ENCODE measurements around the gene PTBP1. TPM values are rescaled to one million over a fixed set of nuclear protein-coding genes. Genes with fewer than 3 reads are reported as not detected.
"Not testable (repeated sequence)": the region's sequence is repeated elsewhere in the genome, so short reads cannot be mapped to it uniquely, and the experiment has no call there.

PTBP1 gene
- total RNA-seq, 1 donor from 2014 or later, result 496 TPM

- Mint-ChIP-seq H3K27ac (peak overlapping the region; percentile 59), H3K4me1 (ENCODE audit: unreplicated experiment) (no peaks in the 10 kb centered on the region)
- DNase-seq (ENCODE audit: extremely low spot score, unreplicated experiment), result no peak
Measured at GRCh38 chr19:815079-815774, 18.0 kb downstream of the PTBP1 start.

GRCh38 chr19:815775-816499 lies 18.7 kb downstream of the PTBP1 start:
- H3K27ac Mint-ChIP-seq, result peak overlapping the region; percentile 78
- H3K36me3 Mint-ChIP-seq, result peaks cover 11% of the 10 kb centered on the region
- TF ChIP-seq, protein P1, sequence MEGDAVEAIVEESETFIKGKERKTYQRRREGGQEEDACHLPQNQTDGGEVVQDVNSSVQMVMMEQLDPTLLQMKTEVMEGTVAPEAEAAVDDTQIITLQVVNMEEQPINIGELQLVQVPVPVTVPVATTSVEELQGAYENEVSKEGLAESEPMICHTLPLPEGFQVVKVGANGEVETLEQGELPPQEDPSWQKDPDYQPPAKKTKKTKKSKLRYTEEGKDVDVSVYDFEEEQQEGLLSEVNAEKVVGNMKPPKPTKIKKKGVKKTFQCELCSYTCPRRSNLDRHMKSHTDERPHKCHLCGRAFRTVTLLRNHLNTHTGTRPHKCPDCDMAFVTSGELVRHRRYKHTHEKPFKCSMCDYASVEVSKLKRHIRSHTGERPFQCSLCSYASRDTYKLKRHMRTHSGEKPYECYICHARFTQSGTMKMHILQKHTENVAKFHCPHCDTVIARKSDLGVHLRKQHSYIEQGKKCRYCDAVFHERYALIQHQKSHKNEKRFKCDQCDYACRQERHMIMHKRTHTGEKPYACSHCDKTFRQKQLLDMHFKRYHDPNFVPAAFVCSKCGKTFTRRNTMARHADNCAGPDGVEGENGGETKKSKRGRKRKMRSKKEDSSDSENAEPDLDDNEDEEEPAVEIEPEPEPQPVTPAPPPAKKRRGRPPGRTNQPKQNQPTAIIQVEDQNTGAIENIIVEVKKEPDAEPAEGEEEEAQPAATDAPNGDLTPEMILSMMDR (conservative IDR thresholded peaks at IDR 0.05), result no peak
- DNase-seq (ENCODE audit: extremely low spot score, unreplicated experiment), result no peak
- H3K4me1 Mint-ChIP-seq (ENCODE audit: unreplicated experiment), result no peaks in the 10 kb centered on the region
- H3K4me3 Mint-ChIP-seq, result peak overlapping the region; percentile 61
- H3K9me3 Mint-ChIP-seq, result no peaks in the 10 kb centered on the region
- no peaks in the 10 kb centered on the region for H3K27me3 Mint-ChIP-seq

More at GRCh38 chr19:815079-815774, 18.0 kb downstream of the PTBP1 start:
- TF ChIP-seq, protein P1 (conservative IDR thresholded peaks at IDR 0.05), result no peak
- no peaks in the 10 kb centered on the region for H3K9me3 Mint-ChIP-seq
- H3K36me3 Mint-ChIP-seq, result peaks cover 11% of the 10 kb centered on the region
- peak overlapping the region; percentile 28 for H3K4me3 Mint-ChIP-seq
- H3K27me3 Mint-ChIP-seq, result no peaks in the 10 kb centered on the region

DNA sequence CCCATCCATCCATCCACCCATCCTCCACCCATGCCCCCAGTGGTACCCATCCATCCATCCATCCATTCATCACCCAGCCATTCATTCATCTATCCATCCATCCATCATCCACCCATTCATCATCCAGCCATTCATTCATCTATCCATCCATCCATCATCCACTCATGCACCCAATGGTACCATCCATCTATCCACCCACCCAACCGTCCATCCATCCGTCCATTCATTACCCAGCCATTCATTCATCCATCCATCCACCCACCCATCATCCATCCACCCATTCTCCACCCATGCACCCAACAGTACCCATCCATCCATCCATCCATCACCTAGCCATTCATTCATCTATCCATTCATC lies 19.2 kb downstream of the PTBP1 start:
- Mint-ChIP-seq H3K9me3 (no peaks in the 10 kb centered on the region), H3K27me3 (no peaks in the 10 kb centered on the region), H3K27ac (peak overlapping the region; percentile 78), H3K4me1 (ENCODE audit: unreplicated experiment) (no peaks in the 10 kb centered on the region), H3K36me3 (peaks cover 9% of the 10 kb centered on the region), H3K4me3 (peak overlapping the region; percentile 61)
- TF ChIP-seq, protein P1 (conservative IDR thresholded peaks at IDR 0.05), result no peak
- DNase-seq (ENCODE audit: extremely low spot score, unreplicated experiment), result no peak

DNA sequence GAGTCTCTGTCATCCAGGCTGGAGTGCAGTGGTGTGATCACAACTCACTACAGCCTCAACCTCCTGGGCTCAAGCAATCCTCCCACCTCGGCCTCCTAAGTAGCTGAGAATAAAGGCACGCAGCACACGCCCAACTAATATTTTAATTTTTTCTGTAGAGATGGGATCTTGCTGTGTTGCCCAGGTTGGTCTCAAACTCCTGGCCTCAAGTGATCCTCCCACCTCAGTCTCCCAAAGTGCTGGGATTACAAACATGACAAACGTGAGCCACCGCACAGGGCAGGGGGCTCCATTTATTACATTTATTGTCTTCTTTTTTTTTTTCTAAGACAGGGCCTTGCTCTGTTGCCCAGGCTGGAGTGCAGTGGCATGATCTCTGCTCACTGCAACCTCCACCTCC lies 23.0 kb downstream of the PTBP1 start:
- not testable (repeated sequence) for H3K27me3 Mint-ChIP-seq; H3K36me3 Mint-ChIP-seq; H3K9me3 Mint-ChIP-seq; H3K27ac Mint-ChIP-seq; DNase-seq (ENCODE audit: extremely low spot score, unreplicated experiment); H3K4me1 Mint-ChIP-seq (ENCODE audit: unreplicated experiment)
- H3K4me3 Mint-ChIP-seq, result peak overlapping the region; percentile 63

- Mint-ChIP-seq H3K27ac (no peak overlapping the region), H3K9me3 (no peaks in the 10 kb centered on the region), H3K4me3 (peak overlapping the region; percentile 80), H3K36me3 (peaks cover 6% of the 10 kb centered on the region), H3K4me1 (ENCODE audit: unreplicated experiment) (no peaks in the 10 kb centered on the region), H3K27me3 (no peaks in the 10 kb centered on the region)
- DNase-seq (ENCODE audit: extremely low spot score, unreplicated experiment), result no peak
- TF ChIP-seq, protein P1 (conservative IDR thresholded peaks at IDR 0.05), result no peak
Measured at GRCh38 chr19:821231-821824, 24.1 kb downstream of the PTBP1 start.

Data from type B pancreatic cell (in vitro differentiated cells).